Kidney tubule cell (primary cell): ENCODE measurements around the gene SLC25A21.

Experiments
- DNase-seq: peaks from one replicate; pipeline ENCODE4 v3.0.0-alpha.2; 2018; ENCODE audit warnings: low spot score

SLC25A21 gene

GRCh38 chr14:37143475-37143874 lies 28.9 kb downstream of the SLC25A21 start:
- no peak for DNase-seq

GRCh38 chr14:37142835-37143401 lies 29.5 kb downstream of the SLC25A21 start:
- DNase-seq = peak; percentile 87

- DNase-seq = peak; percentile 66
Measured at GRCh38 chr14:37140176-37140575, 32.2 kb downstream of the SLC25A21 start.

GRCh38 chr14:37139710-37140109 lies 32.7 kb downstream of the SLC25A21 start:
- peak; percentile 15 for DNase-seq

GRCh38 chr14:37138898-37139297 lies 33.5 kb downstream of the SLC25A21 start:
- DNase-seq = no peak

- DNase-seq = no peak
Measured at GRCh38 chr14:37133284-37133913, 39.0 kb downstream of the SLC25A21 start.

GRCh38 chr14:37131205-37131604 lies 41.2 kb downstream of the SLC25A21 start:
- DNase-seq = no peak

- no peak for DNase-seq
Measured at GRCh38 chr14:37129047-37129446, 43.4 kb downstream of the SLC25A21 start.

GRCh38 chr14:37124614-37125013 lies 47.8 kb downstream of the SLC25A21 start:
- DNase-seq = peak; percentile 15

GRCh38 chr14:37122919-37123639 lies 49.3 kb downstream of the SLC25A21 start:
- peak; percentile 6 for DNase-seq

- peak; percentile 67 for DNase-seq
Measured at GRCh38 chr14:37122288-37122687, 50.1 kb downstream of the SLC25A21 start.

GRCh38 chr14:37118673-37119366 lies 53.6 kb downstream of the SLC25A21 start:
- no peak for DNase-seq

- peak; percentile 51 for DNase-seq
Measured at GRCh38 chr14:37116933-37117849, 55.2 kb downstream of the SLC25A21 start.

GRCh38 chr14:37115406-37115805 lies 57.0 kb downstream of the SLC25A21 start:
- no peak for DNase-seq

- no peak for DNase-seq
Measured at GRCh38 chr14:37114559-37114958, 57.8 kb downstream of the SLC25A21 start.

GRCh38 chr14:37114002-37114401 lies 58.4 kb downstream of the SLC25A21 start:
- no peak for DNase-seq

GRCh38 chr14:37098132-37098531 lies 74.3 kb downstream of the SLC25A21 start:
- no peak for DNase-seq

- DNase-seq = no peak
Measured at GRCh38 chr14:37094502-37094901, 77.9 kb downstream of the SLC25A21 start.

- DNase-seq = no peak
Measured at GRCh38 chr14:37093364-37093763, 79.0 kb downstream of the SLC25A21 start.

- no peak for DNase-seq
Measured at GRCh38 chr14:37091651-37092050, 80.8 kb downstream of the SLC25A21 start.

GRCh38 chr14:37090026-37090425 lies 82.4 kb downstream of the SLC25A21 start:
- no peak for DNase-seq

GRCh38 chr14:37089410-37089809 lies 83.0 kb downstream of the SLC25A21 start:
- DNase-seq = no peak
